Activated CD4-positive, alpha-beta T cell treated with anti-CD3 and anti-CD28 coated beads, Interleukin-2, amount 50 U/mL, for 24 hours (primary cell): Measurements from ENCODE around the gene ACVR1B.
"Not testable (repeated sequence)": the region's sequence is repeated elsewhere in the genome, so short reads cannot be mapped to it uniquely, and the experiment has no call there.

Experiments
- DNase-seq, 2 donors: peaks; one replicate each; pipeline ENCODE4 v3.0.0-alpha.2; 2020; ENCODE audit warnings: low read depth in 1 of 2, low spot score in 1 of 2

ACVR1B gene

GRCh38 chr12:51969643-51970042 lies 18.1 kb downstream of the ACVR1B start:
- DNase-seq, result no peak

- peak in 1 of 2 donors; percentile 44 for DNase-seq
Observed at GRCh38 chr12:51970904-51971646, 19.6 kb downstream of the ACVR1B start.

GRCh38 chr12:51971679-51972421 lies 20.4 kb downstream of the ACVR1B start:
- DNase-seq, result no peak

- DNase-seq, result no peak
Observed at GRCh38 chr12:51972422-51972812, 20.9 kb downstream of the ACVR1B start.

GRCh38 chr12:51972849-51973273 lies 21.4 kb downstream of the ACVR1B start:
- peak in 1 of 2 donors; percentile 35 for DNase-seq

GRCh38 chr12:51973560-51973959 lies 22.1 kb downstream of the ACVR1B start:
- no peak for DNase-seq

- DNase-seq, result no peak
Observed at GRCh38 chr12:51974646-51975045, 23.1 kb downstream of the ACVR1B start.

GRCh38 chr12:51975196-51975595 lies 23.7 kb downstream of the ACVR1B start:
- no peak for DNase-seq

GRCh38 chr12:51976376-51977160 lies 25.1 kb downstream of the ACVR1B start:
- no peak for DNase-seq

- no peak for DNase-seq
Observed at GRCh38 chr12:51977320-51977753, 25.8 kb downstream of the ACVR1B start.

GRCh38 chr12:51979306-51979705 lies 27.8 kb downstream of the ACVR1B start:
- not testable (repeated sequence) for DNase-seq

GRCh38 chr12:51980051-51980808 lies 28.7 kb downstream of the ACVR1B start:
- DNase-seq, result peak; percentile 46 to 59

- no peak for DNase-seq
Observed at GRCh38 chr12:51980809-51981127, 29.3 kb downstream of the ACVR1B start.

- no peak for DNase-seq
Observed at GRCh38 chr12:51984657-51985056, 33.2 kb downstream of the ACVR1B start.

- no peak for DNase-seq
Observed at GRCh38 chr12:51985154-51985835, 33.8 kb downstream of the ACVR1B start.

- DNase-seq, result no peak
Observed at GRCh38 chr12:51986834-51987233, 35.3 kb downstream of the ACVR1B start.

GRCh38 chr12:51992246-51992645 lies 40.7 kb downstream of the ACVR1B start:
- DNase-seq, result no peak

GRCh38 chr12:51994539-51994820 lies 43.0 kb downstream of the ACVR1B start:
- no peak for DNase-seq

- DNase-seq, result no peak
Observed at GRCh38 chr12:51994959-51995358, 43.5 kb downstream of the ACVR1B start.

GRCh38 chr12:51997136-51997535 lies 45.6 kb downstream of the ACVR1B start:
- no peak for DNase-seq
